SU-DHL-6 (cell line): Measurements from ENCODE around the gene NXPH4.

ENCODE experiments used
- H2AFZ ChIP-seq: fragments of 200-600 bp; sonication (generic); 2 replicates; pipeline ENCODE4 v1.6.1; 2014; ENCODE audit warnings: low read depth, mild to moderate bottlenecking, moderate library complexity, mixed read lengths, antibody characterized with exemption, low read length; ENCODE audit not compliant: severe bottlenecking
- H3F3A ChIP-seq: fragments of 200-600 bp; shearing (Covaris generic); 2 replicates; pipeline ENCODE4 v1.6.0; 2016; ENCODE audit warnings: antibody characterized with exemption, mild to moderate bottlenecking; ENCODE audit not compliant: insufficient read depth
- H3K27ac ChIP-seq: fragments of 200-600 bp; sonication (generic); 2 replicates; pipeline ENCODE4 v1.5.1; 2016; ENCODE audit warnings: low read depth, mild to moderate bottlenecking, low read length, moderate library complexity, mixed read lengths
- H3K27me3 ChIP-seq: fragments of 200-600 bp; sonication (generic), shearing (Covaris generic); 2 replicates; pipeline ENCODE4 v1.6.0; 2014; ENCODE audit warnings: mild to moderate bottlenecking, low read length
- H3K36me3 ChIP-seq: fragments of 200-600 bp; sonication (generic); 2 replicates; pipeline ENCODE4 v1.6.1; 2014; ENCODE audit warnings: mild to moderate bottlenecking, low read length, mixed read lengths
- H3K4me2 ChIP-seq: fragments of 300-600, 200-600 bp; shearing (Covaris generic), sonication (generic); 2 replicates; pipeline ENCODE4 v1.6.0; 2014; ENCODE audit warnings: low read length, low read depth, mild to moderate bottlenecking; ENCODE audit not compliant: poor library complexity, severe bottlenecking
- H3K4me3 ChIP-seq: fragments of 200-600 bp; sonication (generic); 2 replicates; pipeline ENCODE4 v1.5.1; 2014; ENCODE audit warnings: antibody characterized with exemption, low read length, mild to moderate bottlenecking, mixed read lengths; ENCODE audit not compliant: insufficient read depth, poor library complexity, severe bottlenecking
- H3K79me2 ChIP-seq: fragments of 200-600 bp; sonication (generic); 2 replicates; pipeline ENCODE4 v1.6.1; 2014; ENCODE audit warnings: mild to moderate bottlenecking, low read length, moderate library complexity; ENCODE audit not compliant: insufficient read depth
- H3K9ac ChIP-seq: fragments of 200-600 bp; sonication (generic); 2 replicates; pipeline ENCODE4 v1.7.0; 2014; ENCODE audit warnings: mild to moderate bottlenecking, low read length
- H3K9me2 ChIP-seq: fragments of 200-600 bp; sonication (generic); replicated peaks from 2 replicates; pipeline ENCODE4 v1.6.1; 2014; ENCODE audit warnings: low read length; ENCODE audit not compliant: insufficient read depth
- H3K9me3 ChIP-seq: fragments of 200-600 bp; sonication (generic); 2 replicates; pipeline ENCODE4 v1.6.1; 2014; ENCODE audit warnings: low read length, mixed read lengths; ENCODE audit not compliant: insufficient read depth
- H4K20me1 ChIP-seq: fragments of 200-600 bp; sonication (generic); 2 replicates; pipeline ENCODE4 v1.6.1; 2014; ENCODE audit warnings: low read depth, mild to moderate bottlenecking, antibody characterized with exemption, low read length, moderate library complexity, mixed read lengths
- CTCF ChIP-seq: fragments of 200-600 bp; sonication (generic); IDR thresholded peaks from one replicate; pipeline ENCODE4 v1.5.1; 2017; ENCODE audit warnings: antibody characterized with exemption, mild to moderate bottlenecking, low read length, moderate library complexity; ENCODE audit not compliant: insufficient read depth, poor library complexity, severe bottlenecking
- EZH2phosphoT487 ChIP-seq: fragments of 200-600 bp; sonication (generic), shearing (Covaris generic); conservative IDR thresholded peaks from 2 replicates; pipeline ENCODE4 v1.6.1; 2018; ENCODE audit warnings: mild to moderate bottlenecking, antibody characterized with exemption, low read length, moderate library complexity, mixed read lengths

The NXPH4 gene

GRCh38 chr12:57223191-57224165 lies 6.9 kb downstream of the NXPH4 start:
- Histone ChIP-seq H3K36me3 (no peaks in the 10 kb centered on the region), H3K27me3 (no peaks in the 10 kb centered on the region), H3K9ac (no peak overlapping the region), H3K4me2 (no peak overlapping the region), H3K4me3 (no peak overlapping the region), H3F3A (peaks cover 34% of the 10 kb centered on the region), H4K20me1 (no peaks in the 10 kb centered on the region), H2AFZ (no peak overlapping the region), H3K9me2 (no peaks in the 10 kb centered on the region), H3K27ac (peak overlapping the region; percentile 31), H3K79me2 (peaks cover 4% of the 10 kb centered on the region; the same call in 1 of the 2 replicates), H3K9me3 (no peaks in the 10 kb centered on the region)
- TF ChIP-seq EZH2phosphoT487 (no peak), CTCF (no peak)

- Histone ChIP-seq H3K4me3 (no peak overlapping the region), H3K9ac (no peak overlapping the region), H3K4me2 (no peak overlapping the region)
Measured at GRCh38 chr12:57224278-57224972, 7.8 kb downstream of the NXPH4 start.

More at GRCh38 chr12:57224278-57224972, 7.8 kb downstream of the NXPH4 start:
- Histone ChIP-seq H3K27me3 (no peaks in the 10 kb centered on the region), H3K9me2 (no peaks in the 10 kb centered on the region), H4K20me1 (no peaks in the 10 kb centered on the region), H3K79me2 (0 out of 2 replicates have a peak, but pooled peaks cover 3% of the 10 kb centered on the region), H3K9me3 (no peaks in the 10 kb centered on the region), H2AFZ (no peak overlapping the region), H3F3A (peaks cover 34% of the 10 kb centered on the region), H3K36me3 (no peaks in the 10 kb centered on the region), H3K27ac (peak overlapping the region; percentile 90)
- TF ChIP-seq CTCF, result no peak
- TF ChIP-seq EZH2phosphoT487, result no peak
